CD14-positive monocyte (primary cell): ENCODE measurements around the gene STX10. TPM values are rescaled to one million over a fixed set of nuclear protein-coding genes. Genes with fewer than 3 reads are reported as not detected.

Experiments
- DNase-seq, 3 donors: peaks; one replicate each; pipeline ENCODE4 v3.0.0-alpha.2; 2011 to 2022
- H2AFZ ChIP-seq: 2 replicates; pipeline ENCODE4 v1.6.0; 2012; ENCODE audit warnings: mild to moderate bottlenecking, low read depth, low read length, inconsistent platforms; ENCODE audit not compliant: insufficient read depth, poor library complexity, severe bottlenecking
- H3K27ac ChIP-seq, 2 donors: 1 replicate in 1 of 2; 2 replicates in 1 of 2; pipeline ENCODE4 v1.5.1; 2012 to 2013; ENCODE audit warnings: low read length in 2 of 2, control low read depth in 1 of 2, inconsistent platforms in 1 of 2, low read depth in 1 of 2, mild to moderate bottlenecking in 1 of 2
- H3K27me3 ChIP-seq, 2 donors: one replicate each; pipeline versions ENCODE4 v1.6.0 to v1.6.1; 2011 to 2013; ENCODE audit warnings: low read length in 2 of 2; ENCODE audit not compliant: control insufficient read depth in 2 of 2, insufficient read depth in 2 of 2
- H3K36me3 ChIP-seq, 2 donors: replicated peaks in 1 of 2; 1 replicate in 1 of 2; 2 replicates in 1 of 2; pipeline versions ENCODE4 v1.5.1 to v1.6.1; 2012 to 2013; ENCODE audit warnings: low read length in 2 of 2, control low read depth in 1 of 2, inconsistent platforms in 1 of 2, mild to moderate bottlenecking in 1 of 2; ENCODE audit not compliant: insufficient read depth in 2 of 2, control insufficient read depth in 1 of 2
- H3K4me1 ChIP-seq, 2 donors: 1 replicate in 1 of 2; 2 replicates in 1 of 2; pipeline versions ENCODE4 v1.5.1 to v1.6.1; 2012 to 2013; ENCODE audit warnings: low read length in 2 of 2, control low read depth in 1 of 2, inconsistent platforms in 1 of 2, mild to moderate bottlenecking in 1 of 2, moderate library complexity in 1 of 2; ENCODE audit not compliant: insufficient read depth in 2 of 2, control insufficient read depth in 1 of 2
- H3K4me2 ChIP-seq: replicated peaks from 2 replicates; pipeline ENCODE3; 2012; ENCODE audit warnings: low read length, moderate library complexity, mild to moderate bottlenecking; ENCODE audit not compliant: poor library complexity, severe bottlenecking; ENCODE audit errors: extremely low read depth
- H3K4me3 ChIP-seq, 3 experiments: fragments of 200-600 bp in 1 of 3; sonication (generic) in 1 of 3; replicated peaks in 1 of 3; 1 replicate in 2 of 3; 2 replicates in 1 of 3; pipeline ENCODE4 v1.5.1; 2011 to 2013; ENCODE audit warnings: low read length in 3 of 3, mild to moderate bottlenecking in 3 of 3, control low read depth in 2 of 3, low read depth in 2 of 3, inconsistent platforms in 1 of 3, moderate library complexity in 1 of 3
- H3K79me2 ChIP-seq: 2 replicates; pipeline ENCODE4 v1.6.0; 2012; ENCODE audit warnings: mild to moderate bottlenecking, control low read depth, inconsistent platforms, low read length, moderate library complexity; ENCODE audit not compliant: insufficient read depth
- H3K9ac ChIP-seq: 2 replicates; pipeline ENCODE4 v1.6.0; 2017; ENCODE audit warnings: low read length, mild to moderate bottlenecking; ENCODE audit not compliant: insufficient read depth, poor library complexity, severe bottlenecking
- H3K9me3 ChIP-seq, 2 donors: replicated peaks in 1 of 2; 1 replicate in 1 of 2; 2 replicates in 1 of 2; pipeline versions ENCODE4 v1.5.1 to v1.6.1; 2012 to 2013; ENCODE audit warnings: low read length in 2 of 2, control low read depth in 1 of 2; ENCODE audit not compliant: control insufficient read depth in 1 of 2, insufficient read depth in 1 of 2
- H4K20me1 ChIP-seq: 2 replicates; pipeline ENCODE4 v1.6.0; 2012; ENCODE audit warnings: mild to moderate bottlenecking, low read length, control low read depth, moderate library complexity; ENCODE audit not compliant: insufficient read depth
- H3K27ac Mint-ChIP-seq, 7 donors: one replicate each; pipeline ENCODE4 v1.8.0; 2020; ENCODE audit warnings: mild to moderate bottlenecking in 7 of 7, mixed read lengths in 7 of 7, moderate library complexity in 6 of 7, inconsistent platforms in 2 of 7
- H3K27me3 Mint-ChIP-seq, 3 donors: one replicate each; pipeline ENCODE4 v1.8.0; 2021 to 2022; ENCODE audit warnings: low read depth in 3 of 3, mild to moderate bottlenecking in 3 of 3, mixed read lengths in 3 of 3, moderate library complexity in 3 of 3, inconsistent platforms in 1 of 3
- H3K36me3 Mint-ChIP-seq, 2 donors: one replicate each; pipeline ENCODE4 v1.8.0; 2020; ENCODE audit warnings: mixed read lengths in 2 of 2, inconsistent platforms in 1 of 2, mild to moderate bottlenecking in 1 of 2
- H3K4me1 Mint-ChIP-seq: one replicate; pipeline ENCODE4 v1.8.0; 2020; ENCODE audit warnings: mild to moderate bottlenecking, mixed read lengths
- H3K4me3 Mint-ChIP-seq, 2 donors: one replicate each; pipeline ENCODE4 v1.8.0; 2020; ENCODE audit warnings: mild to moderate bottlenecking in 2 of 2, mixed read lengths in 2 of 2, moderate library complexity in 1 of 2
- H3K9me3 Mint-ChIP-seq, 7 donors: one replicate each; pipeline ENCODE4 v1.8.0; 2020 to 2022; ENCODE audit warnings: mixed read lengths in 7 of 7, mild to moderate bottlenecking in 6 of 7, moderate library complexity in 6 of 7, inconsistent platforms in 2 of 7
- WGBS: methylation state at CpG from one replicate; pipeline ENCODE4 v1.1.5; 2013; ENCODE audit warnings: missing lambda C conversion rate; ENCODE audit not compliant: insufficient coverage; 5-methylcytosine and 5-hydroxymethylcytosine counted together
- intact Hi-C, 2 donors: fragments of 100-400 bp; cut with micrococcal nuclease; formaldehyde crosslinking; loops; one replicate each; pipeline versions ENCODE4 v1.15.0 to v1.15.1; 2023
- polyA plus RNA-seq, 3 donors: library from polyadenylated mRNA; depleted of rRNA in 1 of 3; unstranded in 2 of 3; stranded (reverse) in 1 of 3; fragments of 300-500 nt in 2 of 3; fragments of >200 nt in 1 of 3; fragmentation: Illumina TruSeq in 2 of 3; gene quantifications; 1 replicate in 2 of 3; 2 replicates in 1 of 3; pipeline ENCODE4 v1.2.3, GENCODE V29; 2012 to 2021
- TF ChIP-seq, protein P1 (sequence below): fragments of 200-600 bp; IDR thresholded peaks from one replicate; pipeline ENCODE4 v1.8.0; 2022; ENCODE audit warnings: antibody characterized with exemption, mild to moderate bottlenecking

STX10 gene
- polyA plus RNA-seq, 3 donors, result 158 to 392 (median 172) TPM

DNA sequence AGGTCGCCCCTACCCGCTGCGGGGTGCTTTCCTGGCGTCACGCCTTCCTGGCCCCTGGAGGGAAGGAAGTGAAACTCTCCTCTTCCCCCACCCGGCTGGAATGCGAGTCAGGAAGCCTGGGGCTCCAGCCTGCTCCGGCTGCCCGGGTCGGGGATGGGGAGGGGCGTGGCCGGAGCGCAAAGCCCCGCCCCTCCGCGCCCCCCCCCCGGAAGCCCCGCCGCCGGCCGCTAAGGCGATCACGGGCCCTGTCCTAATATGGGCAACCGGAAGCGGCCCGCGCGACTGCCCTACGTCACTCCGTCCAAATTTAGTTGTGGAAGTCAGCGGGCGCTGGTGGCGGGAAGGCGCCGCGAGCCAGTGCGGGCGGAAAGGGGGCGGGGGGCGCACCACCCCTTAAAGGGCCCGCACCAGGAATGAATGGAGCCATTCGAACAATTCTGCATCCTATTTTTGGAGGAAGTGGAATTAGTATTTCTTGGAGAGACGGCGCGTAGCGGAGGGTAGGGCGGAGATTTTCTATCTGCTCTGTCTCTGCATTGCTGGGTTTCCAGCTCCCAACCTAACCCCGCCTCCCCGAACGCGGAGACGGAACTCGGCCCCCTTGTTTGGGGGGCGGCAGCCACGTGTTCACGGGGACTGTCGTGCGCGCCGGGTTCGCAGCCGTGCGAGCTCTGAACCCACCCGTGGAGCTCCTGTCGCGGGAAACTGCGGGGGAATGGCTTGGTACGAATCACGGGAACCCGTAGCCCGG, 1.6 kb upstream of the STX10 start:
- H3K4me1 ChIP-seq, result peaks cover 40 to 52% of the 10 kb centered on the region in 2 donors
- DNase-seq, result peak; percentile 96 to 98 (median 96)
- peak overlapping the region; percentile 90 to 100 (median 99) for H3K4me3 ChIP-seq
- no peaks in the 10 kb centered on the region for H3K9me3 ChIP-seq
- peak overlapping the region; percentile 95 to 97 for H3K27ac ChIP-seq
- WGBS, result under 1% methylated on average over 55 of the region's 71 CpGs
- H3K9ac ChIP-seq, result peak overlapping the region; percentile 99
- TF ChIP-seq, protein P1, sequence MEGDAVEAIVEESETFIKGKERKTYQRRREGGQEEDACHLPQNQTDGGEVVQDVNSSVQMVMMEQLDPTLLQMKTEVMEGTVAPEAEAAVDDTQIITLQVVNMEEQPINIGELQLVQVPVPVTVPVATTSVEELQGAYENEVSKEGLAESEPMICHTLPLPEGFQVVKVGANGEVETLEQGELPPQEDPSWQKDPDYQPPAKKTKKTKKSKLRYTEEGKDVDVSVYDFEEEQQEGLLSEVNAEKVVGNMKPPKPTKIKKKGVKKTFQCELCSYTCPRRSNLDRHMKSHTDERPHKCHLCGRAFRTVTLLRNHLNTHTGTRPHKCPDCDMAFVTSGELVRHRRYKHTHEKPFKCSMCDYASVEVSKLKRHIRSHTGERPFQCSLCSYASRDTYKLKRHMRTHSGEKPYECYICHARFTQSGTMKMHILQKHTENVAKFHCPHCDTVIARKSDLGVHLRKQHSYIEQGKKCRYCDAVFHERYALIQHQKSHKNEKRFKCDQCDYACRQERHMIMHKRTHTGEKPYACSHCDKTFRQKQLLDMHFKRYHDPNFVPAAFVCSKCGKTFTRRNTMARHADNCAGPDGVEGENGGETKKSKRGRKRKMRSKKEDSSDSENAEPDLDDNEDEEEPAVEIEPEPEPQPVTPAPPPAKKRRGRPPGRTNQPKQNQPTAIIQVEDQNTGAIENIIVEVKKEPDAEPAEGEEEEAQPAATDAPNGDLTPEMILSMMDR, result no peak
- peaks cover 39% of the 10 kb centered on the region for H3K4me1 Mint-ChIP-seq
- H3K27ac Mint-ChIP-seq, result peak overlapping the region; percentile 98 to 99 (median 99)
- H3K27me3 Mint-ChIP-seq, result peaks cover 0 to 15% (median 4%) of the 10 kb centered on the region in 3 donors
- H3K4me2 ChIP-seq, result peak overlapping the region; percentile 86
- H3K36me3 Mint-ChIP-seq, result peaks cover 6 to 21% of the 10 kb centered on the region in 2 donors
- H3K27me3 ChIP-seq, result no peaks in the 10 kb centered on the region
- H3K4me3 Mint-ChIP-seq, result peak overlapping the region; percentile 98 to 99
- peaks cover 0 to 12% of the 10 kb centered on the region in 2 donors for H3K36me3 ChIP-seq
- H3K79me2 ChIP-seq, result peaks cover 69% of the 10 kb centered on the region
- peaks cover 0 to 14% (median 8%) of the 10 kb centered on the region in 7 donors for H3K9me3 Mint-ChIP-seq
- peaks cover 49% of the 10 kb centered on the region for H4K20me1 ChIP-seq
- intact Hi-C loops, result loop anchor here (2.0 to 10.0 kb wide), 6 partner anchors 15 to 693 kb away; partner anchors contain the start of genes LYL1 (in 2 of the 2), JUNB (in 1 of the 2), NACC1 (in 1 of the 2) and RAD23A (in 1 of the 2)
- peak overlapping the region; percentile 47 for H2AFZ ChIP-seq

DNA sequence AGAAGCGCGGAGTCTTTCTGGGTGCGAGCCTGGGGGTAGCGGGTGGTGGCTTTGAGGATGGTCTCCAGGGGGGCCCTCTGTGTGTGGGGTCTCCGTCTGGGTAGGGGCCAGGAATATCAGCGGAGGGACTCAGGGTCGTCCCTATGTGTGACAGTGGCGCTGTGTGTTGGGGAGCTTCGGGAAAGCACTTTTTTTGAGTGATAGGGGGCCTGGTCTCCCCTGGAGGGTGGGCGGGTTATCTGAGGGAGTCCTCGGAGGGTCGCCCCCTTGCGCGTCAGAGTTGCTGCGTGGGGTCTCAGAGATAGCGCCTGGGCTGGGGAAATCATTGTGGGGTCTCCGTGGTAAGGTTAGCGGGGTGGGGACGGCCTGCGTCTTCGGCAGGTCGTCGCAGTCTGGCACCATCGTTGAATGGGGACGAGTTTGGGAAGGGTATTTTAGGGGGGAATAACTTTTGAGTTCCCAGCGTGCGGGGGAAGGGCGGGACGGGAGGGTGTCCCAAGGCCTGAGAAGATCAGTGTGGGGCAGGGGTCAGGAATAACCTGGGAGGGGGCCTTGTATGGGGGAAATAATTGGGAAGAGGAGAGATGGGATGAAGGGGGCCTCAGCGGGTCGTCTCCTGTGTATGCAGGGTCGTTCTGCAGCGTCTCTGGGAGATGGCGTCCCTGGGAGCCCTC, 893 bp upstream of the STX10 start:
- peak overlapping the region; percentile 86 to 100 (median 96) for H3K4me3 ChIP-seq
- Mint-ChIP-seq H3K27ac (peak overlapping the region; percentile 98 to 99 (median 99)), H3K4me3 (peak overlapping the region; percentile 98 to 99), H3K36me3 (peaks cover 6 to 26% of the 10 kb centered on the region in 2 donors), H3K9me3 (peaks cover 0 to 14% (median 8%) of the 10 kb centered on the region in 7 donors), H3K27me3 (peaks cover 0 to 15% (median 4%) of the 10 kb centered on the region in 3 donors), H3K4me1 (peaks cover 36% of the 10 kb centered on the region)
- peaks cover 36 to 52% of the 10 kb centered on the region in 2 donors for H3K4me1 ChIP-seq
- peaks cover 76% of the 10 kb centered on the region for H3K79me2 ChIP-seq
- DNase-seq, result peak in 1 of 3 donors; percentile 26
- peak overlapping the region; percentile 95 to 97 for H3K27ac ChIP-seq
- H3K9ac ChIP-seq, result peak overlapping the region; percentile 97
- intact Hi-C loops, result loop anchor here (5.0 to 10.0 kb wide), 5 partner anchors 34 to 694 kb away; partner anchors contain the start of genes LYL1 (in 2 of the 2), JUNB (in 1 of the 2), NACC1 (in 1 of the 2) and RAD23A (in 1 of the 2)
- WGBS, result 0% methylated on average over 24 of the region's 34 CpGs
- H3K36me3 ChIP-seq, result peaks cover 0 to 14% of the 10 kb centered on the region in 2 donors
- H3K9me3 ChIP-seq, result no peaks in the 10 kb centered on the region
- H3K27me3 ChIP-seq, result no peaks in the 10 kb centered on the region
- H2AFZ ChIP-seq, result no peak overlapping the region
- H4K20me1 ChIP-seq, result peaks cover 44% of the 10 kb centered on the region
- H3K4me2 ChIP-seq, result peak overlapping the region; percentile 86
- TF ChIP-seq, protein P1, result no peak
